HCT116 (cell line): ENCODE measurements around the gene NPEPL1. TPM values are rescaled to one million over a fixed set of nuclear protein-coding genes. Genes with fewer than 3 reads are reported as not detected.

ENCODE experiments used
- ATAC-seq: fragments of 200-7000 bp; cut with Tn5 transposase; 2 replicates; pipeline ENCODE4 v1.9.1; 2020; ENCODE audit warnings: mild to moderate bottlenecking, moderate library complexity
- BruUV-seq: library from RNA; stranded (reverse); fragments of 400-500 nt; replicated peaks from 2 replicates; lab custom pipeline; 2021; lab: Mats Ljungman, UMichigan
- CTCF ChIA-PET: fragments of 300-600 bp; sonication (Branson Sonifier 250); formaldehyde crosslinking; loops from one replicate; lab custom pipeline; 2021; ENCODE audit warnings: antibody characterized with exemption; lab: Charles Lee
- POLR2A ChIA-PET: fragments of 300-600, 350-600 bp; sonication (Branson Sonifier 250); formaldehyde crosslinking; loops from one replicate; lab custom pipeline; 2021; ENCODE audit warnings: antibody characterized with exemption; lab: Charles Lee
- RAD21 ChIA-PET, 2 experiments: fragments of 300-600 bp; sonication (Branson Sonifier 250); formaldehyde crosslinking; loops; one replicate each; lab custom pipeline; 2023; ENCODE audit warnings: low total read pairs in 2 of 2; ENCODE audit not compliant: uncharacterized antibody in 2 of 2, unreplicated experiment in 2 of 2, low non-redundant PET in 1 of 2; lab: Charles Lee
- DNase-seq: peaks from one replicate; pipeline ENCODE4 v3.0.0-alpha.2; 2010; ENCODE audit warnings: low read depth, low spot score
- H2AFZ ChIP-seq: fragments of 200-600 bp; shearing (Covaris generic), sonication (generic); 2 replicates; pipeline ENCODE4 v1.6.1; 2017; ENCODE audit warnings: low read depth, mixed run types, mixed read lengths, antibody characterized with exemption, low read length; ENCODE audit not compliant: poor library complexity, severe bottlenecking
- H3K27ac ChIP-seq: 2 replicates; pipeline ENCODE4 v1.5.1; 2012; ENCODE audit warnings: low read depth, low read length
- H3K27me3 ChIP-seq: fragments of 200-600 bp; sonication (generic); 2 replicates; pipeline ENCODE4 v1.6.1; 2016; ENCODE audit warnings: mixed run types, low read length, mixed read lengths; ENCODE audit not compliant: insufficient read depth
- H3K36me3 ChIP-seq, 2 experiments: fragments of 200-500 bp in 1 of 2; fragments of 200-600 bp in 1 of 2; sonication (Bioruptor generic) in 1 of 2; sonication (generic) in 1 of 2; 2 replicates each; pipeline versions ENCODE4 v1.5.1 to v1.6.1; 2014 to 2016; ENCODE audit warnings: low read length in 2 of 2, inconsistent platforms in 1 of 2, mixed read lengths in 1 of 2, mixed run types in 1 of 2; ENCODE audit not compliant: insufficient read depth in 2 of 2, control insufficient read depth in 1 of 2
- H3K4me1 ChIP-seq, 2 experiments: fragments of 200-600 bp in 1 of 2; sonication (generic) in 1 of 2; 2 replicates each; pipeline versions ENCODE4 v1.5.1 to v1.6.1; 2012 to 2017; ENCODE audit warnings: low read length in 2 of 2, inconsistent platforms in 1 of 2, mild to moderate bottlenecking in 1 of 2, mixed read lengths in 1 of 2, mixed run types in 1 of 2, moderate library complexity in 1 of 2; ENCODE audit not compliant: insufficient read depth in 2 of 2, control insufficient read depth in 1 of 2
- H3K4me2 ChIP-seq: fragments of 200-600 bp; sonication (generic); 2 replicates; pipeline ENCODE4 v1.6.1; 2017; ENCODE audit warnings: mixed run types, low read length, mixed read lengths
- H3K4me3 ChIP-seq, 2 experiments: fragments of 200-600 bp in 1 of 2; sonication (generic) in 1 of 2; replicated peaks in 1 of 2; 2 replicates each; pipeline ENCODE4 v1.5.1; 2011 to 2016; ENCODE audit warnings: low read length in 2 of 2, control low read depth in 1 of 2, low read depth in 1 of 2, mild to moderate bottlenecking in 1 of 2, mixed read lengths in 1 of 2, mixed run types in 1 of 2
- H3K79me2 ChIP-seq: fragments of 200-600 bp; sonication (generic); 2 replicates; pipeline ENCODE4 v1.6.1; 2017; ENCODE audit warnings: mild to moderate bottlenecking, mixed run types, low read length, moderate library complexity, mixed read lengths; ENCODE audit not compliant: insufficient read depth
- H3K9ac ChIP-seq: fragments of 200-600 bp; sonication (generic); 2 replicates; pipeline ENCODE4 v1.6.1; 2016; ENCODE audit warnings: low read length, mixed read lengths
- H3K9me2 ChIP-seq: fragments of 200-600 bp; sonication (generic), shearing (Covaris generic); 2 replicates; pipeline ENCODE4 v1.6.1; 2017; ENCODE audit warnings: mixed run types, mild to moderate bottlenecking, moderate library complexity; ENCODE audit not compliant: insufficient read depth
- H3K9me3 ChIP-seq, 2 experiments: fragments of 200-500 bp in 1 of 2; fragments of 200-600 bp in 1 of 2; sonication (Bioruptor generic) in 1 of 2; sonication (generic) in 1 of 2; 2 replicates each; pipeline ENCODE4 v1.6.1; 2014 to 2017; ENCODE audit warnings: low read length in 2 of 2, mixed read lengths in 2 of 2, inconsistent platforms in 1 of 2, low read depth in 1 of 2, mild to moderate bottlenecking in 1 of 2, mixed run types in 1 of 2, moderate library complexity in 1 of 2; ENCODE audit not compliant: control insufficient read depth in 1 of 2, insufficient read depth in 1 of 2
- H4K20me1 ChIP-seq: fragments of 200-600 bp; sonication (generic), shearing (Covaris generic); 2 replicates; pipeline ENCODE4 v1.6.1; 2017; ENCODE audit warnings: mixed run types, mild to moderate bottlenecking, moderate library complexity; ENCODE audit not compliant: insufficient read depth
- CEBPB ChIP-seq: IDR thresholded peaks from 2 replicates; pipeline ENCODE4 v1.6.1; 2012; ENCODE audit warnings: low read depth
- EGR1 ChIP-seq: IDR thresholded peaks from 2 replicates; pipeline ENCODE4 v1.6.1; 2012; ENCODE audit warnings: low read depth
- EZH2phosphoT487 ChIP-seq: fragments of 200-600 bp; IDR thresholded peaks from 2 replicates; pipeline ENCODE4 v1.6.1; 2018; ENCODE audit warnings: antibody characterized with exemption, borderline replicate concordance
- FOSL1 ChIP-seq: IDR thresholded peaks from 2 replicates; pipeline ENCODE4 v1.6.1; 2012; ENCODE audit warnings: low read depth
- JUND ChIP-seq: IDR thresholded peaks from 2 replicates; pipeline ENCODE4 v1.6.1; 2012
- MAX ChIP-seq: IDR thresholded peaks from 2 replicates; pipeline ENCODE4 v1.6.1; 2012
- POLR2A ChIP-seq: IDR thresholded peaks from 2 replicates; pipeline ENCODE4 v1.7.0; 2011; ENCODE audit warnings: borderline replicate concordance; ENCODE audit not compliant: insufficient read depth, insufficient read length; ENCODE audit errors: extremely low read depth
- RAD21 ChIP-seq: IDR thresholded peaks from 2 replicates; pipeline ENCODE4 v1.6.1; 2012; ENCODE audit warnings: low read depth, mild to moderate bottlenecking
- SIN3A ChIP-seq: IDR thresholded peaks from 2 replicates; pipeline ENCODE4 v1.6.1; 2012; ENCODE audit warnings: low read depth
- SP1 ChIP-seq: IDR thresholded peaks from 2 replicates; pipeline ENCODE4 v1.6.1; 2012; ENCODE audit warnings: low read depth
- SRF ChIP-seq: IDR thresholded peaks from 2 replicates; pipeline ENCODE4 v1.6.1; 2012; ENCODE audit warnings: low read depth
- TCF7L2 ChIP-seq: IDR thresholded peaks from 2 replicates; pipeline ENCODE4 v1.7.0; 2011; ENCODE audit warnings: borderline replicate concordance, inconsistent platforms; ENCODE audit not compliant: insufficient read depth, insufficient read length; ENCODE audit errors: extremely low read depth
- YY1 ChIP-seq: IDR thresholded peaks from 2 replicates; pipeline ENCODE4 v1.6.1; 2011; ENCODE audit warnings: low read length, low read depth, moderate library complexity, mild to moderate bottlenecking; ENCODE audit not compliant: insufficient replicate concordance; ENCODE audit errors: extremely low read depth
- ZFX ChIP-seq: fragments of 450-650 bp; IDR thresholded peaks from 2 replicates; pipeline ENCODE4 v1.6.1; 2017
- intact Hi-C: fragments of 100-400 bp; cut with micrococcal nuclease; formaldehyde crosslinking; loops from 2 replicates; pipeline ENCODE4 v1.10.0; 2022
- total RNA-seq: library from RNA; stranded (reverse); gene quantifications from one replicate; pipeline ENCODE4 v1.2.1, GENCODE V29; 2021; ENCODE audit not compliant: unreplicated experiment
- TF ChIP-seq, protein P1 (sequence below): IDR thresholded peaks from 2 replicates; pipeline ENCODE4 v1.6.1; 2012
- TF ChIP-seq, protein P2 (sequence below): IDR thresholded peaks from 2 replicates; pipeline ENCODE4 v1.6.1; 2011; ENCODE audit warnings: mild to moderate bottlenecking, low read length, moderate library complexity; ENCODE audit not compliant: insufficient replicate concordance; ENCODE audit errors: extremely low read depth

The NPEPL1 gene
- total RNA-seq, 1 experiment from 2014 or later, result 16.6 TPM

DNA sequence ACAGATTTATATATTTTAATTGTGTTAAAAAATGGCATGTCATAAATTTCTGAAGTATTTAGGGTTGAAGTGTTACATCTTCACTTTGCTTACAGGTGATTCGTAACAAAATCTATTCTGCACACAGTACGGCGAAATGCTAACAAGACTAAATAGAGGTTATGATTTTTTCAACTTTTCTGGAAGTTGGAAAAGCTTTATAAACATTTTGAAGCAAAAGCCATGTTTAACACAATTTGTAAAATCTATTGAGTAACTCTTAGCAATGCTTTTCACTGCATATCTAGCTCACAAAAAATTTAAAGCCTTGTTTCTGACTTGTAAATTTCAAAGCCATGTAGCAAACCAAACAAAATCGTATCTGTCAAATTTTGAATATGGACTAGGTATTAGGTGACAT is 38.3 kb upstream of the NPEPL1 start:
- Histone ChIP-seq H3K4me1 (peaks cover 3 to 15% of the 10 kb centered on the region in 2 experiments; a peak in 3 of 4 replicates), H3K9ac (no peak overlapping the region), H3K36me3 (peaks cover 3 to 4% of the 10 kb centered on the region in 2 experiments; a peak in 3 of 4 replicates), H4K20me1 (peaks cover 3% of the 10 kb centered on the region; the same call in 1 of the 2 replicates), H3K4me2 (no peak overlapping the region)
- DNase-seq, result no peak
- POLR2A ChIA-PET, result no interaction called here
- RAD21 ChIA-PET, result no interaction called here
- BruUV-seq, result no TSS peak
- CTCF ChIA-PET, result no interaction called here
- no peak for TF ChIP-seq EZH2phosphoT487
- TF ChIP-seq POLR2A, result no peak
- TF ChIP-seq SP1, result no peak
- TF ChIP-seq, protein P1, sequence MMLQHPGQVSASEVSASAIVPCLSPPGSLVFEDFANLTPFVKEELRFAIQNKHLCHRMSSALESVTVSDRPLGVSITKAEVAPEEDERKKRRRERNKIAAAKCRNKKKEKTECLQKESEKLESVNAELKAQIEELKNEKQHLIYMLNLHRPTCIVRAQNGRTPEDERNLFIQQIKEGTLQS, result no peak
- no peak for TF ChIP-seq JUND
- no peak for TF ChIP-seq RAD21
- TF ChIP-seq YY1, result no peak
- no peak for TF ChIP-seq FOSL1
- TF ChIP-seq, protein P2, sequence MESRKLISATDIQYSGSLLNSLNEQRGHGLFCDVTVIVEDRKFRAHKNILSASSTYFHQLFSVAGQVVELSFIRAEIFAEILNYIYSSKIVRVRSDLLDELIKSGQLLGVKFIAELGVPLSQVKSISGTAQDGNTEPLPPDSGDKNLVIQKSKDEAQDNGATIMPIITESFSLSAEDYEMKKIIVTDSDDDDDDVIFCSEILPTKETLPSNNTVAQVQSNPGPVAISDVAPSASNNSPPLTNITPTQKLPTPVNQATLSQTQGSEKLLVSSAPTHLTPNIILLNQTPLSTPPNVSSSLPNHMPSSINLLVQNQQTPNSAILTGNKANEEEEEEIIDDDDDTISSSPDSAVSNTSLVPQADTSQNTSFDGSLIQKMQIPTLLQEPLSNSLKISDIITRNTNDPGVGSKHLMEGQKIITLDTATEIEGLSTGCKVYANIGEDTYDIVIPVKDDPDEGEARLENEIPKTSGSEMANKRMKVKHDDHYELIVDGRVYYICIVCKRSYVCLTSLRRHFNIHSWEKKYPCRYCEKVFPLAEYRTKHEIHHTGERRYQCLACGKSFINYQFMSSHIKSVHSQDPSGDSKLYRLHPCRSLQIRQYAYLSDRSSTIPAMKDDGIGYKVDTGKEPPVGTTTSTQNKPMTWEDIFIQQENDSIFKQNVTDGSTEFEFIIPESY, result no peak
- no peak for TF ChIP-seq TCF7L2
- TF ChIP-seq EGR1, result no peak
- TF ChIP-seq CEBPB, result no peak
- no peak for TF ChIP-seq MAX
- TF ChIP-seq SRF, result no peak
- TF ChIP-seq ZFX, result no peak
- no peak for TF ChIP-seq SIN3A
- TF ChIP-seq, all 23 proteins: peak for 0
- no peaks in the 10 kb centered on the region for H3K9me2 ChIP-seq
- no peak overlapping the region for H3K4me3 ChIP-seq
- no peaks in the 10 kb centered on the region for H3K9me3 ChIP-seq
- ATAC-seq, result no peak
- H3K79me2 ChIP-seq, result peaks cover 83% of the 10 kb centered on the region
- no peaks in the 10 kb centered on the region for H3K27me3 ChIP-seq
- intact Hi-C loops, result loop anchor here (5.0 to 10.0 kb wide), 3 partner anchors 172 to 400 kb away; no protein-coding TSS in a partner anchor
- no peak overlapping the region for H2AFZ ChIP-seq
- H3K27ac ChIP-seq, result no peak overlapping the region
